Mesodermal cell (in vitro differentiated cells): ENCODE data around the gene ELFN2.

ENCODE experiments used
- H3K27ac ChIP-seq: 2 replicates; pipeline ENCODE4 v1.7.0; 2013; ENCODE audit warnings: mild to moderate bottlenecking, low read depth, low read length, moderate library complexity; ENCODE audit not compliant: severe bottlenecking
- H3K36me3 ChIP-seq: 2 replicates; pipeline ENCODE4 v1.7.1; 2013; ENCODE audit warnings: mild to moderate bottlenecking, low read length, moderate library complexity; ENCODE audit not compliant: control insufficient read depth, insufficient read depth
- H3K4me1 ChIP-seq: one replicate; pipeline ENCODE4 v1.7.1; 2013; ENCODE audit warnings: mild to moderate bottlenecking, low read length; ENCODE audit not compliant: insufficient read depth, control insufficient read depth, poor library complexity, severe bottlenecking
- H3K4me3 ChIP-seq: 2 replicates; pipeline ENCODE4 v1.7.0; 2013; ENCODE audit warnings: low read length, control low read depth, mild to moderate bottlenecking; ENCODE audit not compliant: insufficient read depth, poor library complexity, severe bottlenecking; ENCODE audit errors: extremely low read depth
- H3K9me3 ChIP-seq: 2 replicates; pipeline ENCODE4 v1.7.1; 2013; ENCODE audit warnings: mild to moderate bottlenecking, low read length, moderate library complexity; ENCODE audit not compliant: control insufficient read depth
- WGBS, 2 experiments: methylation state at CpG; one replicate each; pipeline ENCODE4 v1.1.5; 2013; ENCODE audit warnings: missing lambda C conversion rate in 2 of 2; ENCODE audit not compliant: insufficient coverage in 2 of 2; 5-methylcytosine and 5-hydroxymethylcytosine counted together

Gene ELFN2

GRCh38 chr22:37344735-37345449 is 82.4 kb downstream of the ELFN2 start:
- 84 to 85% methylated on average over 5 to 13 of the region's 13 CpGs for WGBS, 2 experiments
- Histone ChIP-seq H3K4me3 (no peak overlapping the region), H3K4me1 (no peaks in the 10 kb centered on the region), H3K9me3 (no peaks in the 10 kb centered on the region), H3K27ac (no peak overlapping the region), H3K36me3 (no peaks in the 10 kb centered on the region)

- no peaks in the 10 kb centered on the region for H3K4me1 ChIP-seq
- no peak overlapping the region for H3K27ac ChIP-seq
- WGBS, 2 experiments: 87 to 93% methylated on average over 3 to 9 of the region's 17 CpGs
- H3K4me3 ChIP-seq: no peak overlapping the region
- no peaks in the 10 kb centered on the region for H3K9me3 ChIP-seq
- H3K36me3 ChIP-seq: no peaks in the 10 kb centered on the region
These were observed 83.2 kb downstream of the ELFN2 start for GRCh38 chr22:37343863-37344734.

- Histone ChIP-seq H3K4me3 (no peak overlapping the region), H3K27ac (no peak overlapping the region), H3K4me1 (no peaks in the 10 kb centered on the region), H3K9me3 (no peaks in the 10 kb centered on the region), H3K36me3 (no peaks in the 10 kb centered on the region)
- WGBS, 2 experiments: 73 to 75% methylated on average over 8 to 10 of the region's 11 CpGs
These were observed 83.9 kb downstream of the ELFN2 start for GRCh38 chr22:37343348-37343747.

GRCh38 chr22:37342065-37342464 is 85.2 kb downstream of the ELFN2 start:
- Histone ChIP-seq H3K9me3 (no peaks in the 10 kb centered on the region), H3K4me1 (no peaks in the 10 kb centered on the region), H3K27ac (no peak overlapping the region), H3K36me3 (no peaks in the 10 kb centered on the region), H3K4me3 (no peak overlapping the region)
- 52 to 64% methylated on average over 5 of the region's 6 CpGs for WGBS, 2 experiments

- H3K36me3 ChIP-seq: no peaks in the 10 kb centered on the region
- WGBS, 2 experiments: 43% methylated on average over 15 to 18 of the region's 24 CpGs
- H3K9me3 ChIP-seq: no peaks in the 10 kb centered on the region
- no peak overlapping the region for H3K27ac ChIP-seq
- H3K4me1 ChIP-seq: peaks cover 3% of the 10 kb centered on the region
- no peak overlapping the region for H3K4me3 ChIP-seq
These were observed 86.7 kb downstream of the ELFN2 start for GRCh38 chr22:37340331-37341262.

GRCh38 chr22:37338539-37339246 is 88.6 kb downstream of the ELFN2 start:
- H3K4me1 ChIP-seq: peaks cover 3% of the 10 kb centered on the region
- whole genome bisulfite sequencing, 2 experiments: 93 to 95% methylated on average over 7 to 10 of the region's 10 CpGs
- H3K4me3 ChIP-seq: no peak overlapping the region
- H3K27ac ChIP-seq: no peak overlapping the region
- H3K9me3 ChIP-seq: no peaks in the 10 kb centered on the region
- H3K36me3 ChIP-seq: no peaks in the 10 kb centered on the region

GRCh38 chr22:37337204-37337943 is 89.9 kb downstream of the ELFN2 start:
- H3K4me1 ChIP-seq: peaks cover 3% of the 10 kb centered on the region
- H3K27ac ChIP-seq: no peak overlapping the region
- 92 to 93% methylated on average over 6 to 7 of the region's 8 CpGs for WGBS, 2 experiments
- no peaks in the 10 kb centered on the region for H3K36me3 ChIP-seq
- H3K9me3 ChIP-seq: no peaks in the 10 kb centered on the region
- no peak overlapping the region for H3K4me3 ChIP-seq

GRCh38 chr22:37336579-37336978 is 90.7 kb downstream of the ELFN2 start:
- Histone ChIP-seq H3K27ac (no peak overlapping the region), H3K4me1 (peaks cover 3% of the 10 kb centered on the region), H3K36me3 (no peaks in the 10 kb centered on the region), H3K9me3 (no peaks in the 10 kb centered on the region), H3K4me3 (no peak overlapping the region)
- 71 to 74% methylated on average over 4 to 5 of the region's 8 CpGs for WGBS, 2 experiments

- 7 to 32% methylated on average over 2 to 4 of the region's 7 CpGs for WGBS, 2 experiments
- no peaks in the 10 kb centered on the region for H3K36me3 ChIP-seq
- no peaks in the 10 kb centered on the region for H3K9me3 ChIP-seq
- no peak overlapping the region for H3K4me3 ChIP-seq
- no peak overlapping the region for H3K27ac ChIP-seq
- peaks cover 3% of the 10 kb centered on the region for H3K4me1 ChIP-seq
These were observed 91.5 kb downstream of the ELFN2 start for GRCh38 chr22:37335806-37336199.
